Nephron progenitor cell (in vitro differentiated cells): Measurements from ENCODE around the gene CALML3.

Experiments used
- DNase-seq: peaks from one replicate; pipeline ENCODE4 v3.0.0; 2021
- H3K27ac Mint-ChIP-seq: 2 replicates; pipeline ENCODE4 v1.8.0; 2021; ENCODE audit warnings: mild to moderate bottlenecking, moderate library complexity, mixed read lengths
- H3K27me3 Mint-ChIP-seq: 2 replicates; pipeline ENCODE4 v1.8.0; 2021; ENCODE audit warnings: mild to moderate bottlenecking, low read depth, mixed read lengths; ENCODE audit not compliant: poor library complexity
- H3K36me3 Mint-ChIP-seq: 2 replicates; pipeline ENCODE4 v1.8.0; 2021; ENCODE audit warnings: low read depth, mixed read lengths
- H3K4me1 Mint-ChIP-seq: 2 replicates; pipeline ENCODE4 v1.8.0; 2021; ENCODE audit warnings: mixed read lengths
- H3K4me3 Mint-ChIP-seq: 2 replicates; pipeline ENCODE4 v1.8.0; 2021; ENCODE audit warnings: mild to moderate bottlenecking, moderate library complexity, mixed read lengths
- H3K9me3 Mint-ChIP-seq: 2 replicates; pipeline ENCODE4 v1.8.0; 2021; ENCODE audit warnings: mild to moderate bottlenecking, moderate library complexity, mixed read lengths
- CTCF ChIP-seq: fragments of 200-600 bp; sonication (generic); IDR thresholded peaks from 2 replicates; pipeline ENCODE4 v1.5.0; 2021; ENCODE audit warnings: antibody characterized with exemption

Gene CALML3

GRCh38 chr10:5563991-5564536, 39.3 kb downstream of the CALML3 start:
- H3K36me3 Mint-ChIP-seq = no peaks in the 10 kb centered on the region
- H3K27ac Mint-ChIP-seq = peak overlapping the region; percentile 91
- no peaks in the 10 kb centered on the region for H3K27me3 Mint-ChIP-seq
- no peak for DNase-seq
- no peak for TF ChIP-seq CTCF
- H3K9me3 Mint-ChIP-seq = no peaks in the 10 kb centered on the region
- peaks cover 73% of the 10 kb centered on the region for H3K4me1 Mint-ChIP-seq
- peak overlapping the region; percentile 44 for H3K4me3 Mint-ChIP-seq

GRCh38 chr10:5564537-5565204, 39.9 kb downstream of the CALML3 start:
- H3K36me3 Mint-ChIP-seq = no peaks in the 10 kb centered on the region
- DNase-seq = no peak

GRCh38 chr10:5565205-5565545, 40.4 kb downstream of the CALML3 start:
- no peaks in the 10 kb centered on the region for H3K9me3 Mint-ChIP-seq
- no peak overlapping the region for H3K4me3 Mint-ChIP-seq
- peaks cover 72% of the 10 kb centered on the region for H3K4me1 Mint-ChIP-seq
- TF ChIP-seq CTCF = no peak
- H3K36me3 Mint-ChIP-seq = no peaks in the 10 kb centered on the region
- peak overlapping the region; percentile 91 for H3K27ac Mint-ChIP-seq
- no peak for DNase-seq
- H3K27me3 Mint-ChIP-seq = no peaks in the 10 kb centered on the region

More at GRCh38 chr10:5564537-5565204, 39.9 kb downstream of the CALML3 start:
- no peaks in the 10 kb centered on the region for H3K27me3 Mint-ChIP-seq
- peak overlapping the region; percentile 44 for H3K4me3 Mint-ChIP-seq
- no peak for TF ChIP-seq CTCF
- peaks cover 73% of the 10 kb centered on the region for H3K4me1 Mint-ChIP-seq
- H3K9me3 Mint-ChIP-seq = no peaks in the 10 kb centered on the region
- peak overlapping the region; percentile 91 for H3K27ac Mint-ChIP-seq

- H3K4me3 Mint-ChIP-seq = no peak overlapping the region
- H3K27me3 Mint-ChIP-seq = no peaks in the 10 kb centered on the region
- no peaks in the 10 kb centered on the region for H3K36me3 Mint-ChIP-seq
- H3K4me1 Mint-ChIP-seq = peaks cover 65% of the 10 kb centered on the region
- H3K27ac Mint-ChIP-seq = no peak overlapping the region
- H3K9me3 Mint-ChIP-seq = no peaks in the 10 kb centered on the region
- no peak for TF ChIP-seq CTCF
- no peak for DNase-seq
These were observed 41.2 kb downstream of the CALML3 start for GRCh38 chr10:5565671-5566581.

- no peaks in the 10 kb centered on the region for H3K36me3 Mint-ChIP-seq
- no peak overlapping the region for H3K4me3 Mint-ChIP-seq
- H3K9me3 Mint-ChIP-seq = no peaks in the 10 kb centered on the region
- peak overlapping the region; percentile 84 for H3K27ac Mint-ChIP-seq
- DNase-seq = no peak
- H3K27me3 Mint-ChIP-seq = no peaks in the 10 kb centered on the region
- no peak for TF ChIP-seq CTCF
- H3K4me1 Mint-ChIP-seq = peaks cover 64% of the 10 kb centered on the region
These were observed 41.9 kb downstream of the CALML3 start for GRCh38 chr10:5566614-5567013.
